H1 (cell line): ENCODE measurements around the gene ENDOD1. TPM values are rescaled to one million over a fixed set of nuclear protein-coding genes. Genes with fewer than 3 reads are reported as not detected.

Experiments used
- CTCF ChIA-PET: fragments of 300-600 bp; sonication (Branson Sonifier 250); formaldehyde crosslinking; loops from one replicate; lab custom pipeline; 2021; ENCODE audit not compliant: partially characterized antibody; lab: Charles Lee
- POLR2A ChIA-PET: fragments of 300-600 bp; sonication (Branson Sonifier 250); formaldehyde crosslinking; loops from one replicate; lab custom pipeline; 2021; ENCODE audit warnings: inconsistent platforms; ENCODE audit not compliant: partially characterized antibody; lab: Charles Lee
- DNase-seq, 2 experiments: peaks; one replicate each; pipeline versions ENCODE4 v3.0.0 to v3.0.0-alpha.2; 2010 to 2022; ENCODE audit warnings: low spot score in 2 of 2, low read depth in 1 of 2, mixed read lengths in 1 of 2
- FAIRE-seq: peaks from 2 replicates; lab custom pipeline; 2011; peaks lifted over from hg19 to GRCh38; lab: Jason Lieb, UNC
- H2AFZ ChIP-seq: 2 replicates; pipeline ENCODE4 v1.8.1; 2012; ENCODE audit warnings: low read length, inconsistent platforms
- H2AK5ac ChIP-seq: 2 replicates; pipeline ENCODE4 v1.6.1; 2013; ENCODE audit warnings: low read depth, low read length
- H2BK120ac ChIP-seq: replicated peaks from 2 replicates; pipeline ENCODE3; 2013; ENCODE audit warnings: low read depth, low read length, inconsistent platforms
- H2BK12ac ChIP-seq: 2 replicates; pipeline ENCODE4 v1.6.1; 2013; ENCODE audit warnings: low read depth, low read length
- H2BK15ac ChIP-seq: 2 replicates; pipeline ENCODE4 v1.6.1; 2013; ENCODE audit warnings: low read length
- H2BK20ac ChIP-seq: 2 replicates; pipeline ENCODE4 v1.6.1; 2013; ENCODE audit warnings: low read length
- H2BK5ac ChIP-seq: 2 replicates; pipeline ENCODE4 v1.6.1; 2013; ENCODE audit warnings: low read depth, low read length
- H3K14ac ChIP-seq: 2 replicates; pipeline ENCODE4 v1.6.1; 2013; ENCODE audit warnings: inconsistent platforms; ENCODE audit not compliant: insufficient read length
- H3K18ac ChIP-seq: 2 replicates; pipeline ENCODE4 v1.6.1; 2013; ENCODE audit warnings: low read length; ENCODE audit errors: extremely low read depth
- H3K23ac ChIP-seq: 2 replicates; pipeline ENCODE4 v1.6.1; 2013; ENCODE audit warnings: inconsistent platforms; ENCODE audit not compliant: insufficient read length
- H3K23me2 ChIP-seq: 2 replicates; pipeline ENCODE4 v1.6.1; 2013; ENCODE audit warnings: low read depth, low read length
- H3K27ac ChIP-seq: 2 replicates; pipeline ENCODE4 v1.6.1; 2011; ENCODE audit warnings: low read depth, low read length, inconsistent platforms
- H3K27me3 ChIP-seq, 4 experiments: replicated peaks in 1 of 4; 1 replicate in 1 of 4; 2 replicates in 3 of 4; pipeline versions ENCODE4 v1.6.1 to v1.8.1; 2011 to 2013; ENCODE audit warnings: low read length in 3 of 4, mild to moderate bottlenecking in 3 of 4, inconsistent platforms in 2 of 4, mixed read lengths in 2 of 4, moderate library complexity in 1 of 4; ENCODE audit not compliant: control insufficient read depth in 3 of 4, insufficient read depth in 3 of 4; ENCODE audit errors: extremely low read depth in 1 of 4
- H3K36me3 ChIP-seq, 4 experiments: 2 replicates each; pipeline versions ENCODE4 v1.6.1 to v1.8.1; 2011 to 2013; ENCODE audit warnings: mild to moderate bottlenecking in 4 of 4, low read length in 3 of 4, moderate library complexity in 2 of 4, control low read depth in 1 of 4, inconsistent platforms in 1 of 4; ENCODE audit not compliant: insufficient read depth in 4 of 4, control insufficient read depth in 2 of 4
- H3K4ac ChIP-seq: replicated peaks from 2 replicates; pipeline ENCODE3; 2013; ENCODE audit warnings: low read length, low read depth, mixed read lengths, inconsistent platforms; ENCODE audit not compliant: insufficient read length
- H3K4me1 ChIP-seq, 4 experiments: replicated peaks in 1 of 4; 1 replicate in 1 of 4; 2 replicates in 3 of 4; pipeline versions ENCODE4 v1.6.1 to v1.8.1; 2011 to 2013; ENCODE audit warnings: low read length in 3 of 4, inconsistent platforms in 2 of 4, mixed read lengths in 1 of 4; ENCODE audit not compliant: insufficient read depth in 4 of 4, control insufficient read depth in 3 of 4
- H3K4me2 ChIP-seq, 2 experiments: 2 replicates each; pipeline versions ENCODE4 v1.6.1 to v1.8.1; 2011 to 2013; ENCODE audit warnings: low read depth in 2 of 2, low read length in 2 of 2, control low read depth in 1 of 2, inconsistent platforms in 1 of 2, mild to moderate bottlenecking in 1 of 2; ENCODE audit not compliant: insufficient read depth in 1 of 2
- H3K4me3 ChIP-seq, 4 experiments: fragments of 200-600, 300-600 bp in 1 of 4; sonication (generic), shearing (Covaris generic), sonication (Bioruptor Twin) in 1 of 4; 2 replicates each; pipeline versions ENCODE4 v1.5.1 to v1.8.1; 2011 to 2016; ENCODE audit warnings: low read length in 4 of 4, low read depth in 3 of 4, control low read depth in 2 of 4, inconsistent platforms in 2 of 4, mild to moderate bottlenecking in 2 of 4, mixed read lengths in 1 of 4, moderate library complexity in 1 of 4; ENCODE audit not compliant: insufficient read depth in 2 of 4; ENCODE audit errors: extremely low read depth in 1 of 4
- H3K56ac ChIP-seq: replicated peaks from 2 replicates; pipeline ENCODE3; 2013; ENCODE audit warnings: low read depth, mild to moderate bottlenecking, mixed read lengths, low read length, inconsistent platforms; ENCODE audit not compliant: insufficient read length
- H3K79me1 ChIP-seq: 2 replicates; pipeline ENCODE4 v1.6.1; 2013; ENCODE audit warnings: low read depth, low read length, control low read depth
- H3K79me2 ChIP-seq, 2 experiments: 2 replicates each; pipeline versions ENCODE4 v1.6.1 to v1.8.1; 2012 to 2013; ENCODE audit warnings: low read length in 2 of 2, mild to moderate bottlenecking in 2 of 2, inconsistent platforms in 1 of 2; ENCODE audit not compliant: insufficient read depth in 2 of 2, control insufficient read depth in 1 of 2
- H3K9ac ChIP-seq, 4 experiments: replicated peaks in 1 of 4; 1 replicate in 1 of 4; 2 replicates in 3 of 4; pipeline versions ENCODE4 v1.6.1 to v1.8.1; 2011 to 2013; ENCODE audit warnings: low read depth in 3 of 4, low read length in 3 of 4, control low read depth in 2 of 4, mild to moderate bottlenecking in 2 of 4, moderate library complexity in 2 of 4, inconsistent platforms in 1 of 4; ENCODE audit errors: extremely low read depth in 1 of 4
- H3K9me3 ChIP-seq, 2 experiments: 2 replicates each; pipeline versions ENCODE4 v1.6.1 to v1.8.1; 2012 to 2013; ENCODE audit warnings: mild to moderate bottlenecking in 2 of 2, moderate library complexity in 2 of 2, control low read depth in 1 of 2, inconsistent platforms in 1 of 2, low read depth in 1 of 2, low read length in 1 of 2, mixed read lengths in 1 of 2; ENCODE audit not compliant: insufficient read depth in 2 of 2
- H4K20me1 ChIP-seq, 2 experiments: replicated peaks in 1 of 2; 2 replicates each; pipeline versions ENCODE3 to v1.8.1; 2011 to 2013; ENCODE audit warnings: inconsistent platforms in 2 of 2, low read length in 2 of 2, mild to moderate bottlenecking in 1 of 2; ENCODE audit not compliant: insufficient read depth in 2 of 2, control insufficient read depth in 1 of 2
- H4K5ac ChIP-seq: 2 replicates; pipeline ENCODE4 v1.6.1; 2013; ENCODE audit warnings: low read length, low read depth, mixed read lengths, inconsistent platforms; ENCODE audit not compliant: insufficient read length
- H4K8ac ChIP-seq: 2 replicates; pipeline ENCODE4 v1.8.0; 2013; ENCODE audit warnings: mild to moderate bottlenecking, moderate library complexity, low read length, inconsistent platforms; ENCODE audit not compliant: insufficient read depth; ENCODE audit errors: extremely low read depth
- H4K91ac ChIP-seq: replicated peaks from 2 replicates; pipeline ENCODE3; 2013; ENCODE audit warnings: low read length, mixed read lengths, inconsistent platforms; ENCODE audit not compliant: insufficient read length
- ASH2L ChIP-seq: fragments of 200-600, 300-600 bp; sonication (generic); IDR thresholded peaks from one replicate; pipeline ENCODE4 v1.7.1; 2017; ENCODE audit warnings: low read length
- BACH1 ChIP-seq: IDR thresholded peaks from 2 replicates; pipeline ENCODE4 v1.6.1; 2012; ENCODE audit warnings: low read length, improper control_type of control experiment
- CHD1 ChIP-seq: IDR thresholded peaks from 2 replicates; pipeline ENCODE4 v1.6.1; 2012; ENCODE audit warnings: low read depth, low read length, improper control_type of control experiment
- NRF1 ChIP-seq: IDR thresholded peaks from 2 replicates; pipeline ENCODE4 v1.6.1; 2011; ENCODE audit warnings: mild to moderate bottlenecking, low read depth, low read length, improper control_type of control experiment
- POU5F1 ChIP-seq: IDR thresholded peaks from 2 replicates; pipeline ENCODE4 v1.6.1; 2011; ENCODE audit warnings: low read depth, mild to moderate bottlenecking, low read length, moderate library complexity
- RAD21 ChIP-seq, 2 experiments: IDR thresholded peaks in 1 of 2; conservative IDR thresholded peaks in 1 of 2; 2 replicates each; pipeline ENCODE4 v1.6.1; 2011; ENCODE audit warnings: low read depth in 2 of 2, low read length in 2 of 2, improper control_type of control experiment in 1 of 2, inconsistent platforms in 1 of 2, mild to moderate bottlenecking in 1 of 2, moderate library complexity in 1 of 2
- RFX5 ChIP-seq: IDR thresholded peaks from 2 replicates; pipeline ENCODE4 v1.6.1; 2011; ENCODE audit warnings: low read depth, low read length, improper control_type of control experiment, borderline replicate concordance
- SIRT6 ChIP-seq: IDR thresholded peaks from one replicate; pipeline ENCODE4 v1.7.1; 2012; ENCODE audit warnings: low read length, inconsistent platforms
- WGBS, 2 experiments: shearing (Covaris generic) in 1 of 2; methylation state at CpG; one replicate each; pipeline versions ENCODE4 v1.1.6 to v1.1.7; 2013 to 2015; ENCODE audit warnings: low lambda C conversion rate in 2 of 2, mixed read lengths in 2 of 2, inconsistent platforms in 1 of 2, low coverage in 1 of 2, missing lambda C conversion rate in 1 of 2; ENCODE audit not compliant: insufficient replicate concordance in 2 of 2, insufficient coverage in 1 of 2, insufficient read length in 1 of 2; ENCODE audit errors: extremely low coverage in 1 of 2, missing lambda C conversion rate in 1 of 2; 5-methylcytosine and 5-hydroxymethylcytosine counted together
- polyA plus RNA-seq, 7 experiments: library from polyadenylated mRNA; depleted of rRNA in 3 of 7; stranded (reverse) in 5 of 7; unstranded in 2 of 7; fragments of >200 nt in 5 of 7; fragments of 200-250 nt in 2 of 7; gene quantifications; 1 replicate in 5 of 7; 2 replicates in 1 of 7; 4 replicates in 1 of 7; pipeline versions ENCODE4 v1.2.1 to v1.2.3, GENCODE V29; 2011 to 2013; ENCODE audit warnings: missing spikeins in 2 of 7, mixed read lengths in 2 of 7
- total RNA-seq: library from RNA; stranded (reverse); fragmentation: NEBNext Ultra II Directional; extraction: Animal tissue kit (Norgen Biotek cat#: 25700); gene quantifications from 2 replicates; pipeline ENCODE4 v1.2.1, GENCODE V29; 2021
- TF ChIP-seq, protein P1 (sequence below): IDR thresholded peaks from 2 replicates; pipeline ENCODE4 v1.6.1; 2012; ENCODE audit warnings: inconsistent platforms

ENDOD1 gene
- total and polyA plus RNA-seq, 2 of the 8 experiments (the other 6 are each of a cell fraction or from before 2014, with no cell fraction given) = 1.2 to 2.5 TPM

DNA sequence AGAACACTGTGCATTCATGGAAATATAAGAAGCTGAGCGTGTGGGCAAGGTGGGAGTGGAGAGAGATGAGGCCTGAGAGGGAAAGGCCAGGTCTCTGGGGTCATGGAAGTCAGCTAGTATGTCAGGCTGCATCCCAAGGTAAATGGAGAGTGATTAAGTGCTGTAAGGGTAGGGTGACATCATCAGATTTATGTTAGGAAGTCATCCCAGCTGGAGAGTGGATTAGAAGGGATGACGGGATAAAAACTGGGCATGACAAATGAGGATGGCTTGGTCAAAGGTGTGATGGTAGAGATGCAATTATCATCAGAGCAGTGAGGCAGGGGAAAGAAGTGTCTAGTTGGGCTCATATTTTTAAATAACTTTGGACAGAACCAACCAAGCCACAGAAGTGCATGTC, 3.5 kb upstream of the ENDOD1 start:
- Histone ChIP-seq H2BK12ac (no peak overlapping the region), H3K23me2 (peaks cover 11% of the 10 kb centered on the region), H3K4me3 (no peak overlapping the region), H4K5ac (no peak overlapping the region), H2AFZ (no peak overlapping the region), H2BK15ac (no peak overlapping the region), H2BK120ac (no peak overlapping the region), H3K23ac (no peak overlapping the region), H3K79me2 (no peaks in the 10 kb centered on the region), H3K4me1 (peaks cover 2 to 6% (median 3%) of the 10 kb centered on the region in 4 experiments), H3K27ac (no peak overlapping the region), H3K9ac (no peak overlapping the region), H4K91ac (no peak overlapping the region), H3K36me3 (no peaks in the 10 kb centered on the region), H4K8ac (no peak overlapping the region), H3K14ac (no peak overlapping the region), H2AK5ac (no peak overlapping the region), H2BK5ac (no peak overlapping the region), H3K4me2 (no peak overlapping the region), H3K9me3 (no peaks in the 10 kb centered on the region), H3K56ac (no peak overlapping the region), H4K20me1 (no peaks in the 10 kb centered on the region), H3K18ac (no peak overlapping the region), H3K27me3 (peaks cover 1 to 20% (median 17%) of the 10 kb centered on the region in 4 experiments), H3K4ac (no peak overlapping the region), H3K79me1 (no peaks in the 10 kb centered on the region), H2BK20ac (no peak overlapping the region)
- WGBS, 2 experiments = 98% methylated on average over 2 of the region's 2 CpGs; no CpG with 5 or more reads in 1 of the 2 experiments
- DNase-seq = no peak
- no peak for FAIRE-seq
- TF ChIP-seq RAD21 (IDR thresholded peaks at IDR 0.05 in 1 of 2, conservative IDR thresholded peaks at IDR 0.05 in 1 of 2; ENCODE audit: low read depth in 2 of 2, low read length in 2 of 2) = no peak
- TF ChIP-seq, protein P1, sequence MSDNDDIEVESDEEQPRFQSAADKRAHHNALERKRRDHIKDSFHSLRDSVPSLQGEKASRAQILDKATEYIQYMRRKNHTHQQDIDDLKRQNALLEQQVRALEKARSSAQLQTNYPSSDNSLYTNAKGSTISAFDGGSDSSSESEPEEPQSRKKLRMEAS = no peak
- TF ChIP-seq RFX5 = no peak
- no peak for TF ChIP-seq BACH1
- no peak for TF ChIP-seq SIRT6
- TF ChIP-seq ASH2L = no peak
- TF ChIP-seq NRF1 = no peak
- TF ChIP-seq CHD1 = no peak
- no peak for TF ChIP-seq POU5F1
- POLR2A ChIA-PET = interaction anchor here (1.1 to 1.5 kb wide), 2 partner anchors 10 to 19 kb away, joined by 5 to 6 read pairs; partner anchors contain the start of gene SRSF8
- CTCF ChIA-PET = interaction anchor here (0.8 to 9.4 kb wide), 4 partner anchors 12 to 65 kb away, joined by 3 to 84 read pairs (median 6); partner anchors contain the start of gene SRSF8
